ENCODE data around the gene TSSC4. TPM values are rescaled to one million over a fixed set of nuclear protein-coding genes. Genes with fewer than 3 reads are reported as not detected.
A peak's percentile ranks its signal among the peaks of the same experiment; 100 is the strongest.

TSSC4 gene
- total RNA-seq, 2 donors from 2014 or later = 35.6 to 59.0 TPM

DNA sequence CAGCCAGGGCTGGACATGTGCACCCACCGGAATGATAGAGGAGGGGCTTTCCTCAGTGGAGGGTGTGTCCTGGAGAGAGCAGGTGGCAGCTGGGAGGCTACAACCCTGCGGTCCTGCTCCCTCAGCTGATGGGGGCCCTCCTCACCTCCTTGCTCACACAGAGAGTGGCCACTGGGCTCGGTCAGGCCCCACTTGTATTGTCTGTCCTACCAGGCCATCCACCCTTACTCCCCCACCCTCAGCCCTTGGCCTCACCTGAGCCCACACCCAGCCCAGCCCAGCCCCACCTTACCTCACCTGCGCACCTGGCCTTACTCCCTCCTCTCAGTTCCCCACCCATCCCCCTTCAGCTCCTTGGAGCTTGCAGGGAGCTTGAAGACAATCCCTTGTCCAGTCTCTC, 40.6 kb downstream of the TSSC4 start:
- peak overlapping the region in 1 of 2 donors; percentile 49 for H3K9ac ChIP-seq (ENCODE audit: low read depth in 2 of 2, low read length in 2 of 2)
- H3K27ac ChIP-seq = no peak overlapping the region
- TF ChIP-seq, protein P1, sequence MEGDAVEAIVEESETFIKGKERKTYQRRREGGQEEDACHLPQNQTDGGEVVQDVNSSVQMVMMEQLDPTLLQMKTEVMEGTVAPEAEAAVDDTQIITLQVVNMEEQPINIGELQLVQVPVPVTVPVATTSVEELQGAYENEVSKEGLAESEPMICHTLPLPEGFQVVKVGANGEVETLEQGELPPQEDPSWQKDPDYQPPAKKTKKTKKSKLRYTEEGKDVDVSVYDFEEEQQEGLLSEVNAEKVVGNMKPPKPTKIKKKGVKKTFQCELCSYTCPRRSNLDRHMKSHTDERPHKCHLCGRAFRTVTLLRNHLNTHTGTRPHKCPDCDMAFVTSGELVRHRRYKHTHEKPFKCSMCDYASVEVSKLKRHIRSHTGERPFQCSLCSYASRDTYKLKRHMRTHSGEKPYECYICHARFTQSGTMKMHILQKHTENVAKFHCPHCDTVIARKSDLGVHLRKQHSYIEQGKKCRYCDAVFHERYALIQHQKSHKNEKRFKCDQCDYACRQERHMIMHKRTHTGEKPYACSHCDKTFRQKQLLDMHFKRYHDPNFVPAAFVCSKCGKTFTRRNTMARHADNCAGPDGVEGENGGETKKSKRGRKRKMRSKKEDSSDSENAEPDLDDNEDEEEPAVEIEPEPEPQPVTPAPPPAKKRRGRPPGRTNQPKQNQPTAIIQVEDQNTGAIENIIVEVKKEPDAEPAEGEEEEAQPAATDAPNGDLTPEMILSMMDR (IDR thresholded peaks at IDR 0.05) = no peak
- no peaks in the 10 kb centered on the region for H3K27me3 ChIP-seq
- DNase-seq = peak; percentile 88
- no peak overlapping the region for H3K4me3 ChIP-seq
- no peaks in the 10 kb centered on the region for H3K36me3 ChIP-seq
- intact Hi-C loops (cut with DNase I) = no loop called here
- peaks cover 19% of the 10 kb centered on the region for H3K4me1 ChIP-seq
- H3K9me3 ChIP-seq = no peaks in the 10 kb centered on the region

DNA sequence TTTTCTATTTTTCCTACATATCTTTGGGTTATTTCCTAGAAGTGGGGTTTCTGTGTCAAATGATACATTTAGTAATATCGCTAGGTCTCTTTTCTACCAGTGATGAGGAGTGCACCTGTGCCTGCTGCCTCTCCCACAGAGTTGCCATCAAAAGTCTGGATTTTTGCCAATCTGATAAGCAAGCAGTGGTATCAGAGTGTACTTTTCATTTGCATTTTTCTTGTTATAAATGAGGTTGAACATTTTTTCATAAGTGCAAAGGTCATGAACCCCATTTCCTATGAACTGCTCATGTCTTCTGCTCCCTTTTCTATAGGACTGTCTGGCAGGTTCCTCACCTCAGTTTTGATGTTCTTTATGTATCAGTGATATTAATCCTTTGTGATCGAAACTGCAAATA, 42.0 kb downstream of the TSSC4 start:
- Histone ChIP-seq H3K27me3 (no peaks in the 10 kb centered on the region), H3K9ac (ENCODE audit: low read depth in 2 of 2, low read length in 2 of 2) (no peak overlapping the region), H3K4me1 (peaks cover 32% of the 10 kb centered on the region), H3K36me3 (no peaks in the 10 kb centered on the region), H3K9me3 (no peaks in the 10 kb centered on the region), H3K4me3 (no peak overlapping the region), H3K27ac (no peak overlapping the region)
- TF ChIP-seq, protein P1 (IDR thresholded peaks at IDR 0.05) = no peak
- peak; percentile 47 for DNase-seq
- intact Hi-C loops (cut with DNase I) = no loop called here

DNA sequence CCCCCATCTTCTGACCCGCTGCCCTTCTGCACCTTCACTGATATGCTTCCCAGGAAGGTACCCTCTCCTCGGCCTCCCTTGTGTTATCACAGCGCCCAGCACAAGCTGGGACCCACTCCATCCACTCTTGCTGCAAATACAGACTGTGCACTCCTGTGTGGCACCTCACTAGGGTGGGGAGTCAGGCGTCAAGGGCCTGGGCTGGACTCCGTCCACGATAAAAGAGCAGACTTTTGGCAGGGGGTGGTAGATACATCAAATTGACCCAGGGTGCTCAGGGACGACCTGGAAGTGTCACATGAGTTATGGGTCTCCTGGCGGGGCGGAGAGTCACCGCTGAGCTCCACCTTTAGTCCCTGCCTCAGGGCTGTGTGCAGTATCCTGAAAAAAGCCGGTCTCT, 42.9 kb downstream of the TSSC4 start:
- Histone ChIP-seq H3K27me3 (no peaks in the 10 kb centered on the region), H3K4me1 (peaks cover 33% of the 10 kb centered on the region), H3K9ac (ENCODE audit: low read depth in 2 of 2, low read length in 2 of 2) (peak overlapping the region in 1 of 2 donors; percentile 71), H3K36me3 (no peaks in the 10 kb centered on the region), H3K27ac (peak overlapping the region; percentile 17), H3K9me3 (no peaks in the 10 kb centered on the region), H3K4me3 (peak overlapping the region; percentile 48)
- intact Hi-C loops (cut with DNase I) = no loop called here
- TF ChIP-seq, protein P1 (IDR thresholded peaks at IDR 0.05) = no peak
- peak; percentile 46 for DNase-seq

DNA sequence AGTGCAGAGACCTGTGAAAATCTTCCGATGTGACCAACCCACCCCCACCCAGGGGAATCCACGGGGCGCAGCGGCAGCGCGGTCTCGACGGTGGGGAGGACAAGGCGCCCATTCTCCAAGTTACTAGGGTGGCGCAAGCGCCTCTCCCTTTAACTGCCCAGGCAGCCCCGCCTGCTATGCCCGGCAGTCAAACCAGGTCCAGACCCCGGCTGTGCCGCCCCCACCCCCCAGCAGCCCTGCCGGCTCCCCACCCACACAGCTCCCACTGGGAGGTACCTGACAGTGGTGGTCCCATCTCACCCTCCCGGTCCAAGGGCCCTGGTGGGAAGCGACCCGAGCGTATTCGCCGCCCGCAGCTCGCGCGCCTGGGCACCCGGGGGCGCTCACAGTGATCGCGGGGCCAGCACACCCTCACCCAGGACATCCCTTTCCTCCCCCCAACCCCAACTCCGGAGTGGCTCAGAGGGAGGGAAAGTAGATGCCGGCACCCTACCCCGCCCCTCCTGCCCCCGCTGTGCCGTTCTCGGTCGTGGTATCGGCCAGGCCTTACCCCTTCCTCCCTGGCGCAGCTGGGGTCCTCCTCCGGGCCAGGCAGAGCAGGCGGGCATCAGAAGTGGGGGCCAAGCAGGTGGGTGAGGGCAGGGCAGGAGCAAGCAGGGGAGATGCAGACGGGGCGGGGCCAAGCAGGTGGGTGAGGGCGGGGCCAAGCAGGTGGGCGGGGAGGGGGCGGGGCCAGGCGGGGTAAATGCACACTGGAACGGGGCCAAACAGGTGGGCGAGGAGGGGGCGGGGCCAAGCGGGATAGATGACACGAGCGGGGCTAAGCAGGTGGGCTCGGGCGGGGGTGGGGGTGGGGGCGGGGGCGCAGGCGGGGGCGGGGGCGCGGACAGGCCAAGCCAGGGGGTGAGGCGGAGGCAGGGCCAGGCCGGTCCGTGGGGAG, 43.6 kb downstream of the TSSC4 start, which contains the start of gene TRPM5:
TSS of gene TRPM5 (minus strand) at position 634 of the 940 bp plus-strand sequence. CDS start 21,478 bp downstream, outside the sequence.
- intact Hi-C loops (cut with DNase I) = no loop called here
- Histone ChIP-seq H3K9ac (ENCODE audit: low read depth in 2 of 2, low read length in 2 of 2) (peak within 1 kb of the TSS; percentile 48 to 79), H3K36me3 (no peaks in the 10 kb centered on the region), H3K4me1 (peaks cover 33% of the 10 kb centered on the region), H3K27ac (peak within 1 kb of the TSS; percentile 43), H3K9me3 (no peaks in the 10 kb centered on the region), H3K27me3 (no peaks in the 10 kb centered on the region), H3K4me3 (peak within 1 kb of the TSS; percentile 49)
- peak; percentile 85 for DNase-seq
- TF ChIP-seq, protein P1 (IDR thresholded peaks at IDR 0.05) = no peak

DNA sequence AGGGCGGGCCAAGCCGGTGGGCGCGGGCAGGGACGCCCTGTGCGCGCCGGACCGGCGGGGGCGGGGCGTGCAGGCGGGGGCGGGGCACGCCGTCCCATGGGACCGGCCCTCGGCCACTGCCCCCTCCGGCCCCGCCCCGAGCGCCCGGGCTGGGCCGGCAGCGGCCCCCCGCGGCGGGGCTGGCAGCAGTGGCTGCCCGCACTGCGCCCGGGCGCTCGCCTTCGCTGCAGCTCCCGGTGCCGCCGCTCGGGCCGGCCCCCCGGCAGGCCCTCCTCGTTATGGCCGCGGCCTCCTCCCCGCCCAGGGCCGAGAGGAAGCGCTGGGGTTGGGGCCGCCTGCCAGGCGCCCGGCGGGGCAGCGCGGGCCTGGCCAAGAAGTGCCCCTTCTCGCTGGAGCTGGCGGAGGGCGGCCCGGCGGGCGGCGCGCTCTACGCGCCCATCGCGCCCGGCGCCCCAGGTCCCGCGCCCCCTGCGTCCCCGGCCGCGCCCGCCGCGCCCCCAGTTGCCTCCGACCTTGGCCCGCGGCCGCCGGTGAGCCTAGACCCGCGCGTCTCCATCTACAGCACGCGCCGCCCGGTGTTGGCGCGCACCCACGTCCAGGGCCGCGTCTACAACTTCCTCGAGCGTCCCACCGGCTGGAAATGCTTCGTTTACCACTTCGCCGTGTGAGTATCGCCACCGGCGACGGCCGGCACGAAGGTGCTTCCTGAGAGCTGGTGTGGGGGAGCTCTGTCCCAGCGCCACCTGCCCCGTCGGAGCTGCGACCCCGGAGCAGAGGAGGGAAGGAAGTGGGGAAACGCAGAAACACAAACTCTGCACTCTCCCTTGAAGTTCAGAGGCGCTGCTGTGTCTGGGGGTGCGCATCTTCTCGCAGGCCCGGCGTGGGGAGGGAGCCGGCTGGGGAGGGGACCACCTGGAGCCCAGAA, 44.5 kb downstream of the TSSC4 start, which contains the start of gene KCNQ1:
TSS of gene KCNQ1 (plus strand) at position 188 of the 925 bp plus-strand sequence. CDS start at position 279, 91 bp downstream.
- TF ChIP-seq, protein P1 (IDR thresholded peaks at IDR 0.05) = no peak

More for the DNA sequence above, 44.5 kb downstream of the TSSC4 start, which contains the start of gene KCNQ1:
- Histone ChIP-seq H3K4me1 (peaks cover 33% of the 10 kb centered on the region), H3K27me3 (no peaks in the 10 kb centered on the region), H3K9ac (ENCODE audit: low read depth in 2 of 2, low read length in 2 of 2) (peak within 1 kb of the TSS; percentile 48 to 79), H3K36me3 (no peaks in the 10 kb centered on the region), H3K27ac (peak within 1 kb of the TSS; percentile 43), H3K9me3 (no peaks in the 10 kb centered on the region), H3K4me3 (peak within 1 kb of the TSS; percentile 49)
- DNase-seq = peak; percentile 78
- intact Hi-C loops (cut with DNase I) = no loop called here
